Mesothelial cell of epicardium (in vitro differentiated cells): ENCODE measurements around the gene FCSK. TPM values are rescaled to one million over a fixed set of nuclear protein-coding genes. Genes with fewer than 3 reads are reported as not detected.

ENCODE experiments used
- DNase-seq, 2 experiments: peaks; one replicate each; pipeline ENCODE4 v3.0.0; 2021; ENCODE audit warnings: low spot score in 2 of 2; ENCODE audit not compliant: unreplicated experiment in 2 of 2
- H3K27ac Mint-ChIP-seq: 2 replicates; pipeline ENCODE4 v1.8.0; 2021; ENCODE audit warnings: mixed read lengths
- H3K27me3 Mint-ChIP-seq: 2 replicates; pipeline ENCODE4 v1.8.0; 2021; ENCODE audit warnings: low read depth, mixed read lengths
- H3K36me3 Mint-ChIP-seq: 2 replicates; pipeline ENCODE4 v1.8.0; 2021; ENCODE audit warnings: mixed read lengths
- H3K4me1 Mint-ChIP-seq: 2 replicates; pipeline ENCODE4 v1.8.0; 2021; ENCODE audit warnings: mixed read lengths
- H3K4me3 Mint-ChIP-seq: 2 replicates; pipeline ENCODE4 v1.8.0; 2021; ENCODE audit warnings: mild to moderate bottlenecking, moderate library complexity, mixed read lengths
- H3K9me3 Mint-ChIP-seq: 2 replicates; pipeline ENCODE4 v1.8.0; 2021; ENCODE audit warnings: mixed read lengths
- total RNA-seq: library from RNA; stranded (reverse); gene quantifications from 3 replicates; pipeline ENCODE4 v1.2.1, GENCODE V29; 2021
- TF ChIP-seq, protein P1 (sequence below): fragments of 200-600 bp; sonication (generic); IDR thresholded peaks from one replicate; pipeline ENCODE4 v1.5.0; 2021; ENCODE audit warnings: antibody characterized with exemption; ENCODE audit not compliant: unreplicated experiment

The FCSK gene
- total RNA-seq, 1 donor from 2014 or later = 27.7 TPM

DNA sequence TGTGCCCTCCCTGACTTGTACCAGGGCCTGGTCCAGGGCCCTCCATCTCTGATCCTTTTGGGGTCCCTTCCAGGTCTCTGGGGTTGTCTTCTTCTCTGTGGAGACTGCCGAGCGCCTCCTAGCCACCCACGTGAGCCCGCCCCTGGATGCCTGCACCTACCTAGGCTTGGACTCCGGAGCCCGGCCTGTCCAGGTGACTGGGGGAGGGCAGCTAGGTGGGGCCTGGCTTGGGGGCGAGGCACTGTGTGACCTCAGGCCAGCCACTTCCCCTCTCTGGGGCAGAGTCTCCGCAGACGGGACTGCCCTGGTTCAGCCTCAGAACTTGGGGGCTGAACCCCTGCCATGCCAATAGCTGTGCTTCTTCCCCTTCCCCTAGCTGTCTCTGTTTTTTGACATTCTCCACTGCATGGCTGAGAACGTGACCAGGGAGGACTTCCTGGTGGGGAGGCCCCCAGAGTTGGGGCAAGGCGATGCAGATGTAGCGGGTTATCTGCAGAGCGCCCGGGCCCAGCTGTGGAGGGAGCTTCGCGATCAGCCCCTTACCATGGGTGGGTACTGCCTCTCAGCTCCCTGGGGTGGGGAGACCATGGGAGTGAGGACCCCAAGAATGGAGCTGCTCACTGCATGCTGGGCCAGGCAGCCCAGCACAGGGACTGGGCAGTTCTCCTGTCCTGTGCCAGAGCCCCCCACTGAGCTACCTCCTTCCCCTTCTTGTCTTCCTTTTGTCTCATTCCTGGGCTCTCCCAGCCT lies 14.6 kb downstream of the FCSK start:
- Mint-ChIP-seq H3K4me1 (no peaks in the 10 kb centered on the region), H3K27ac (no peak overlapping the region)

GRCh38 chr16:70470141-70470926 lies 15.9 kb downstream of the FCSK start:
- H3K9me3 Mint-ChIP-seq = no peaks in the 10 kb centered on the region
- no peak overlapping the region for H3K4me3 Mint-ChIP-seq
- H3K36me3 Mint-ChIP-seq = peaks cover 5% of the 10 kb centered on the region
- H3K27me3 Mint-ChIP-seq = no peaks in the 10 kb centered on the region
- TF ChIP-seq, protein P1, sequence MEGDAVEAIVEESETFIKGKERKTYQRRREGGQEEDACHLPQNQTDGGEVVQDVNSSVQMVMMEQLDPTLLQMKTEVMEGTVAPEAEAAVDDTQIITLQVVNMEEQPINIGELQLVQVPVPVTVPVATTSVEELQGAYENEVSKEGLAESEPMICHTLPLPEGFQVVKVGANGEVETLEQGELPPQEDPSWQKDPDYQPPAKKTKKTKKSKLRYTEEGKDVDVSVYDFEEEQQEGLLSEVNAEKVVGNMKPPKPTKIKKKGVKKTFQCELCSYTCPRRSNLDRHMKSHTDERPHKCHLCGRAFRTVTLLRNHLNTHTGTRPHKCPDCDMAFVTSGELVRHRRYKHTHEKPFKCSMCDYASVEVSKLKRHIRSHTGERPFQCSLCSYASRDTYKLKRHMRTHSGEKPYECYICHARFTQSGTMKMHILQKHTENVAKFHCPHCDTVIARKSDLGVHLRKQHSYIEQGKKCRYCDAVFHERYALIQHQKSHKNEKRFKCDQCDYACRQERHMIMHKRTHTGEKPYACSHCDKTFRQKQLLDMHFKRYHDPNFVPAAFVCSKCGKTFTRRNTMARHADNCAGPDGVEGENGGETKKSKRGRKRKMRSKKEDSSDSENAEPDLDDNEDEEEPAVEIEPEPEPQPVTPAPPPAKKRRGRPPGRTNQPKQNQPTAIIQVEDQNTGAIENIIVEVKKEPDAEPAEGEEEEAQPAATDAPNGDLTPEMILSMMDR = no peak
- no peaks in the 10 kb centered on the region for H3K4me1 Mint-ChIP-seq
- no peak for DNase-seq
- H3K27ac Mint-ChIP-seq = no peak overlapping the region

More for the DNA sequence above, 14.6 kb downstream of the FCSK start:
- no peak overlapping the region for H3K4me3 Mint-ChIP-seq
- TF ChIP-seq, protein P1 = no peak
- H3K9me3 Mint-ChIP-seq = no peaks in the 10 kb centered on the region
- peaks cover 5% of the 10 kb centered on the region for H3K36me3 Mint-ChIP-seq
- DNase-seq = no peak
- no peaks in the 10 kb centered on the region for H3K27me3 Mint-ChIP-seq

DNA sequence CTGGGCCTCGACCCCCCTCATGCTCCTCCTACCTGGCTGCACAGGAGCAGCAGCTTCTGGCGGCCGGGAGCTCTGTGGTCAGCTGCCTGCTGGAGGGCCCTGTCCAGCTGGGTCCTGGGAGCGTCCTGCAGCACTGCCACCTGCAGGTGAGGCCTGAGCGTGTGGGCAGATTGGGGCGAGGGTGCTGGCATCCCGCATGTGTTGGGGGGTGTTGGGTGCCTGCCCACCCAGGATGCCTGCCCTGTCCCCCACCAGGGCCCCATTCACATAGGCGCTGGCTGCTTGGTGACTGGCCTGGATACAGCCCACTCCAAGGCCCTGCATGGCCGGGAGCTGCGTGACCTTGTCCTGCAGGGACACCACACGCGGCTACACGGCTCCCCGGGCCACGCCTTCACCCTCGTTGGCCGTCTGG lies 16.5 kb downstream of the FCSK start:
- H3K9me3 Mint-ChIP-seq = no peaks in the 10 kb centered on the region
- TF ChIP-seq, protein P1 = no peak
- no peaks in the 10 kb centered on the region for H3K4me1 Mint-ChIP-seq
- H3K27me3 Mint-ChIP-seq = no peaks in the 10 kb centered on the region
- no peak for DNase-seq
- no peak overlapping the region for H3K27ac Mint-ChIP-seq
- H3K36me3 Mint-ChIP-seq = peaks cover 5% of the 10 kb centered on the region
- no peak overlapping the region for H3K4me3 Mint-ChIP-seq

DNA sequence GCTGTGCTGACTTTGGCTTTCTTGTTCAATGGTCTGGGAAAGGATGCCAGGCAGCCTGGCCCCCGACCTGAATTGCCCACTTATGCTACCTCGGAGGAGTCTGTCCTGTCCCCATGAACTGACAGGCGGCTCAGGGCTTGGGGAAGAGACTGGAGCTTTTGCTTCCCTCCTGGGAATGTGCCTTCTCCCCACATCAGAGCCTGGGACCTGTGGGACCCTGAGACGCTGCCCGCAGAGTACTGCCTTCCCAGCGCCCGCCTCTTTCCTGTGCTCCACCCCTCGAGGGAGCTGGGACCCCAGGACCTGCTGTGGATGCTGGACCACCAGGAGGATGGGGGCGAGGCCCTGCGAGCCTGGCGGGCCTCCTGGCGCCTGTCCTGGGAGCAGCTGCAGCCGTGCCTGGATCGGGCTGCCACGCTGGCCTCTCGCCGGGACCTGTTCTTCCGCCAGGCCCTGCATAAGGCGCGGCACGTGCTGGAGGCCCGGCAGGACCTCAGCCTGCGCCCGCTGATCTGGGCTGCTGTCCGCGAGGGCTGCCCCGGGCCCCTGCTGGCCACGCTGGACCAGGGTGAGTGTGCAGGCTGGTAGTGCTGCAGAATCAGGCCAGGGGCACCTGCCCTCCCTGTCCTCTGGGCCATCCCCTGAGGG lies 18.5 kb downstream of the FCSK start:
- Mint-ChIP-seq H3K27me3 (no peaks in the 10 kb centered on the region), H3K4me3 (no peak overlapping the region), H3K27ac (no peak overlapping the region), H3K4me1 (peaks cover 6% of the 10 kb centered on the region), H3K9me3 (no peaks in the 10 kb centered on the region), H3K36me3 (peaks cover 5% of the 10 kb centered on the region)
- DNase-seq = no peak
- TF ChIP-seq, protein P1 = no peak

- no peak overlapping the region for H3K27ac Mint-ChIP-seq
- no peaks in the 10 kb centered on the region for H3K9me3 Mint-ChIP-seq
Observed at GRCh38 chr16:70473446-70474319, 19.3 kb downstream of the FCSK start.

More at GRCh38 chr16:70473446-70474319, 19.3 kb downstream of the FCSK start:
- DNase-seq = no peak
- peaks cover 5% of the 10 kb centered on the region for H3K36me3 Mint-ChIP-seq
- TF ChIP-seq, protein P1 = no peak
- no peaks in the 10 kb centered on the region for H3K27me3 Mint-ChIP-seq
- H3K4me3 Mint-ChIP-seq = no peak overlapping the region
- H3K4me1 Mint-ChIP-seq = peaks cover 6% of the 10 kb centered on the region
